Psoas muscle (tissue), 8 donors: ENCODE results near the gene LTBP4. TPM values are rescaled to one million over a fixed set of nuclear protein-coding genes. Genes with fewer than 3 reads are reported as not detected.

Experiments
- ATAC-seq, 4 donors: fragments of 200-7000 bp; cut with Tn5 transposase; one replicate each; pipeline ENCODE4 v1.9.1; 2020; ENCODE audit warnings: moderate library complexity in 3 of 4, mild to moderate bottlenecking in 2 of 4
- DNase-seq, 2 donors: peaks; one replicate each; pipeline ENCODE4 v3.0.0-alpha.2; 2020
- H3K27ac ChIP-seq: fragments of 200-600 bp; one replicate; pipeline ENCODE4 v1.8.0; 2022
- H3K27me3 ChIP-seq, 3 donors: fragments of 200-600 bp in 1 of 3; one replicate each; pipeline versions ENCODE4 v1.6.1 to v1.8.0; 2013 to 2022; ENCODE audit warnings: low read length in 2 of 3, mild to moderate bottlenecking in 2 of 3, moderate library complexity in 1 of 3; ENCODE audit not compliant: insufficient read depth in 3 of 3
- H3K36me3 ChIP-seq, 2 donors: fragments of 200-600 bp in 1 of 2; one replicate each; pipeline versions ENCODE4 v1.6.1 to v1.8.0; 2013 to 2022; ENCODE audit warnings: low read depth in 1 of 2, mild to moderate bottlenecking in 1 of 2, moderate library complexity in 1 of 2; ENCODE audit not compliant: insufficient read depth in 1 of 2
- H3K4me1 ChIP-seq: fragments of 200-600 bp; one replicate; pipeline ENCODE4 v1.8.0; 2022
- H3K4me3 ChIP-seq: fragments of 200-600 bp; one replicate; pipeline ENCODE4 v1.8.0; 2022; ENCODE audit warnings: mild to moderate bottlenecking
- H3K9me3 ChIP-seq: fragments of 200-600 bp; one replicate; pipeline ENCODE4 v1.8.0; 2022
- CTCF ChIP-seq: fragments of 200-600 bp; IDR thresholded peaks from one replicate; pipeline ENCODE4 v1.8.0; 2022; ENCODE audit warnings: antibody characterized with exemption
- WGBS, 3 donors: extraction: QIAGEN DNeasy Blood & Tissue Kit; methylation state at CpG; one replicate each; pipeline versions ENCODE4 v1.1.6 to v1.1.7; 2013; 5-methylcytosine and 5-hydroxymethylcytosine counted together
- intact Hi-C, 2 donors: fragments of 100-400 bp; cut with DNase I; formaldehyde crosslinking; loops; one replicate each; pipeline versions ENCODE4 v1.11.0 to v1.14.2; 2022
- polyA plus RNA-seq, 3 donors: library from polyadenylated mRNA; stranded (reverse); fragments of 200-250 nt; gene quantifications; one replicate each; pipeline ENCODE4 v1.2.3, GENCODE V29; 2013
- total RNA-seq, 4 donors: library from RNA; stranded (reverse); fragmentation: NEBNext Ultra II Directional in 2 of 4; extraction: Animal tissue kit (Norgen Biotek cat#: 25700) in 2 of 4; gene quantifications; one replicate each; pipeline versions ENCODE4 v1.2.1 to v1.2.4, GENCODE V29; 2021 to 2023
- donor health status: healthy with polysubstance abuse.
- donor health status: DM: no; HTN: no; CAD: no; lungs with moderate emphysema.
- donor health status: Bipolar disorder and iron deficiency.
- donor health status: healthy.
- donor health status: DM: yes; HTN: yes; CAD: no.
- donor health status: DM: no; HTN: no; CAD: no.
- donor health status: DM: no; HTN: no; CAD: no.
- donor health status: DM: yes; HTN: yes; CAD: no.

The LTBP4 gene
- total and polyA plus RNA-seq, 7 donors: 16.0 to 55.8 (median 24.1) TPM

DNA sequence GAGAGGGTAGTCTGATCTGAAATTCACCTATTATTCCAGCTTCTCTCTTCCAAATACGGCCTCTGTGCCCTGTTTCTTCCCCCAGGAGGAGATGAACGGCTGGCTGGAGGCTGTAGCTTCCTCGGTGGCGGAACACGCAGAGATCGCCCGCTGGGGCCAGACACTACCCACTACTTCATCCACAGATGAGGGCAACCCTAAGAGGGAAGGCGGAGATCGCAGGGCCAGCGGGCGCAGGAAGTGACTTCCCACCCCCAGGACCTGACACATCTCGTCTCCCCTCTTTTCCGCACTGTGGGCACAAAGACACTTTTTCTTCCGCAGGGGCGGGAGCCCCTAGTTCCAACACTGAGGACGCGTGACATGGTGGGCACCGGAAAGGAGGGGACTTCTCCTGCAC is 25.8 kb upstream of the LTBP4 start:
- Histone ChIP-seq H3K4me3 (no peak overlapping the region), H3K9me3 (no peaks in the 10 kb centered on the region), H3K36me3 (peaks cover 0 to 9% of the 10 kb centered on the region in 2 donors), H3K27ac (no peak overlapping the region), H3K27me3 (no peaks in the 10 kb centered on the region), H3K4me1 (no peaks in the 10 kb centered on the region)
- TF ChIP-seq CTCF: no peak
- 68 to 77% (median 77%) methylated on average over 18 of the region's 18 CpGs for WGBS, 3 donors
- DNase-seq (no peak), ATAC-seq (no peak)
- intact Hi-C loops: no loop called here

- WGBS, 3 donors: 4 to 6% (median 5%) methylated on average over 21 to 22 of the region's 22 CpGs
Measured at GRCh38 chr19:40576151-40576584, 25.0 kb upstream of the LTBP4 start.

GRCh38 chr19:40576585-40577451 is 24.4 kb upstream of the LTBP4 start, which contains the start of gene SHKBP1:
SHKBP1 (plus strand) TSS chr19:40576873; CDS start chr19:40576900, 27 bp downstream.
- H3K36me3 ChIP-seq: peaks cover 0 to 24% of the 10 kb centered on the region in 2 donors
- intact Hi-C loops: no loop called here
- H3K4me3 ChIP-seq: peak within 1 kb of the TSS; percentile 89
- DNase-seq: peak; percentile 96 to 97
- no peaks in the 10 kb centered on the region for H3K4me1 ChIP-seq
- no peaks in the 10 kb centered on the region for H3K27me3 ChIP-seq
- H3K9me3 ChIP-seq: no peaks in the 10 kb centered on the region
- peak; percentile 98 to 99 (median 99) for ATAC-seq
- peak within 1 kb of the TSS; percentile 80 for H3K27ac ChIP-seq
- no peak for TF ChIP-seq CTCF
- WGBS, 3 donors: 1% methylated on average over 34 to 55 of the region's 55 CpGs

More at GRCh38 chr19:40576151-40576584, 25.0 kb upstream of the LTBP4 start:
- Histone ChIP-seq H3K27me3 (no peaks in the 10 kb centered on the region), H3K36me3 (peaks cover 0 to 18% of the 10 kb centered on the region in 2 donors), H3K9me3 (no peaks in the 10 kb centered on the region), H3K27ac (no peak overlapping the region), H3K4me3 (peak overlapping the region; percentile 89), H3K4me1 (no peaks in the 10 kb centered on the region)
- peak; percentile 30 to 58 for DNase-seq
- TF ChIP-seq CTCF: no peak
- ATAC-seq: peak in 2 of 4 donors; percentile 5 to 8
- intact Hi-C loops: no loop called here

DNA sequence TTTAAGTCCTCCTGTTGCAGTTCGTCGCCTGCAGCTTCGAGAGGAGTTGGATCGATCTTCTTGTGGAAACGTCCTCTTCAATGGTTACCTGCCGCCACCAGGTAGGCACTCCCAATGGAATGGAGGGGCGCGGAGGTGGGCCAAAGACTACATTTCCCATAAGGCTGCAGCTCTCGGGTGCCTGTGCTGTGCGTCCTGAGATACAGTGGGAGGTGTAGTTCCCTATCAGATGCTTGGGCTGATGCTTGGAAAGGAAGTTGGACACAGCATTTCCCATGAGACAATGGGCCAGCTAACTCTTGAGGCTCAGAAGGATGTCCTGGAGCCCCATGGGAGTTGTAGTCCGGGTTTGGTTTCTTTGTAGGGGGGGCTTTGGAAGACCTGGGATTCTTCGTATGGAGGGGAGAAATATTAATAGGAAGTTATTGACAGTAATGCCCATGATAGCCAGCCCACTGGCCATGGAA is 22.7 kb upstream of the LTBP4 start:
- WGBS, 3 donors: 77 to 79% (median 78%) methylated on average over 12 of the region's 12 CpGs
- H3K27me3 ChIP-seq: no peaks in the 10 kb centered on the region

More for the DNA sequence above, 22.7 kb upstream of the LTBP4 start:
- H3K4me3 ChIP-seq: no peak overlapping the region
- no peaks in the 10 kb centered on the region for H3K4me1 ChIP-seq
- TF ChIP-seq CTCF: no peak
- peaks cover 0 to 35% of the 10 kb centered on the region in 2 donors for H3K36me3 ChIP-seq
- DNase-seq (no peak), ATAC-seq (peak in 1 of 4 donors; percentile 12)
- no peaks in the 10 kb centered on the region for H3K9me3 ChIP-seq
- no peak overlapping the region for H3K27ac ChIP-seq
- intact Hi-C loops: no loop called here
